ES-I3 (cell line): ENCODE measurements around the gene CTDSPL.
"Not testable (repeated sequence)": the region's sequence is repeated elsewhere in the genome, so short reads cannot be mapped to it uniquely, and the experiment has no call there.

Source experiments
- H3K36me3 ChIP-seq: 2 replicates; pipeline ENCODE4 v1.6.1; 2013; ENCODE audit warnings: mild to moderate bottlenecking, low read length, control low read depth, moderate library complexity; ENCODE audit not compliant: insufficient read depth
- H3K4me1 ChIP-seq: 2 replicates; pipeline ENCODE4 v1.6.1; 2013; ENCODE audit warnings: mild to moderate bottlenecking, control low read depth, low read length; ENCODE audit not compliant: insufficient read depth
- H3K9ac ChIP-seq: 2 replicates; pipeline ENCODE4 v1.6.1; 2013; ENCODE audit warnings: low read depth, mild to moderate bottlenecking, low read length, moderate library complexity
- H3K9me3 ChIP-seq: 2 replicates; pipeline ENCODE4 v1.6.1; 2013; ENCODE audit warnings: mild to moderate bottlenecking, low read length, moderate library complexity; ENCODE audit not compliant: control insufficient read depth, insufficient read depth

Gene CTDSPL

DNA sequence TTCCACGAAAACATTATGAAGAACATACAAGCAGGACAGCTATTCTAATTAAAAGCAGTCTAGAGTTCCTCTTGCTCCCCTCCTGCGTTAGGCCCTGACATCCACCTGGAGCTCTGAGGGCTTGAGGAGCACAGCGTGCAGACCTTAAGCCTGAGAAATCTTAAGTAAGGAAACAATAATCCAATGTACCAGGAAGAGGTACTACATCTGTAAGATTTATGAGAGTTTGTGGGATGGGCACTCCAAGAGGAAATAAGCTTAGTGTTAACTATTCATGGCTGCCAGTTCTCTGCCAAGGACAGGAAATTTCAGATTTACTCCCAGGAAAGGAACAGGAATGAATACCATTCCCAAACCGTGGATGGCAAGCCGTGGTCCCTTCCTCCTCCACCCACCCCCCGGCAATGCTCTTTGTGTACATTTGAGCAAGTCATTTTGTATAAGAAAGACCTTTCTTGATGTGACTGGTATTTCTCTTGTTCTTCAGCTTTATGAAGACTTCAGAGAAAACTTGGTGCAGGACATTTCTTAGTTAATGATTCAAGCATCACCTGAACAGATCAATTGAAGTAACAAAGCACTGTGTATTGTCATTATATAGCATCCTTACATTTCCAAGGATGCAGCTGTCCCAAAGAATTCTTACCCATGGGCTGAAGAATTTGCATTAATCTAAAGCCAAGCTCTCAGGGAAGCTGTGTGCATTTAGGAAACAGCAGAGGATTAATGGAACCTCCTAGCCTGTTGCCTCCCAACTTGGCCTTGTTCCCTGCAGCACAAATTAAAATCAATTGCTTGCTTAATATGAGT, 100.1 kb downstream of the CTDSPL start:
- H3K9me3 ChIP-seq = no peaks in the 10 kb centered on the region
- H3K36me3 ChIP-seq = peaks cover 7% of the 10 kb centered on the region; the same call in 1 of the 2 replicates
- peaks cover 25% of the 10 kb centered on the region; the same call in 1 of the 2 replicates for H3K4me1 ChIP-seq
- H3K9ac ChIP-seq = no peak overlapping the region

DNA sequence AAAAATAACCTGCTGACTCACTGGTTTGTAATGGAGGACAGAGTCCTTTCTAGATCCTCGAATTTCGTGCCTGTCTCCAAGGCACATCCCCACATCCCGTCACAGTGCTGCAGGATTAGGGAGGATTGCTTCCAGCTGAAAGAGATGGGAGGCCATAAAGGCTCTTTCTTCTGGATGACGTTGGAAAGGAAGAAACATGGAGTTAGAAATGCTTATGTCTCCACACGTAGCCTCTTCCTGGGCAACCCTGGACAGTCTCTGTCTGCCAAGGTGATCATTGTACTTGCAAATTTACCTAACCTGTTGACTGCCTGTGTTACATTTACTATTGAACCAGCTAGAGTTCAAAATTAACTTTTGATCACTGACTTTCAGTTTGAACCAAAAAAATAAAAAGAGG, 101.3 kb downstream of the CTDSPL start:
- no peaks in the 10 kb centered on the region for H3K9me3 ChIP-seq
- peaks cover 7% of the 10 kb centered on the region; the same call in 1 of the 2 replicates for H3K36me3 ChIP-seq
- no peak overlapping the region for H3K9ac ChIP-seq
- H3K4me1 ChIP-seq = peaks cover 24% of the 10 kb centered on the region; the same call in 1 of the 2 replicates

DNA sequence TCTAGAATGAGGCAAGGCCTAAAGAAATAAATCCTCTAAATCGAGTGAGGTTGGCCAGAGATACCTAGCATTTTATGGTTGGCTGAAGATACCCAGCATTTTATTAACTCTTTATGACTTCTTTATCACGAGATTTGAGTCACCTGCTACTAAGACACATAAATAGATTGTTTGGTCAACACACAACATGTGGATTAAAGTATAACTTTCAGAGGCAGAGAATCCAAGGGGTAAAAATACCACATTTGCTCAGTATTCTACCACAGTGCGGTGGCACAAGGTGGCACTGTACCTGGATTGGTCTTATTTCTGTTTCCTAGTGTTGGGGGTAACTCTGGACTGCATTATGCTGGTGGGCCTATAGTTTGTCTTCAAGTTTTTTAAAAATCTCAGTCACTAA, 102.0 kb downstream of the CTDSPL start:
- Histone ChIP-seq H3K4me1 (peaks cover 24% of the 10 kb centered on the region; the same call in 1 of the 2 replicates), H3K9ac (no peak overlapping the region), H3K36me3 (peaks cover 7% of the 10 kb centered on the region; the same call in 1 of the 2 replicates), H3K9me3 (no peaks in the 10 kb centered on the region)

DNA sequence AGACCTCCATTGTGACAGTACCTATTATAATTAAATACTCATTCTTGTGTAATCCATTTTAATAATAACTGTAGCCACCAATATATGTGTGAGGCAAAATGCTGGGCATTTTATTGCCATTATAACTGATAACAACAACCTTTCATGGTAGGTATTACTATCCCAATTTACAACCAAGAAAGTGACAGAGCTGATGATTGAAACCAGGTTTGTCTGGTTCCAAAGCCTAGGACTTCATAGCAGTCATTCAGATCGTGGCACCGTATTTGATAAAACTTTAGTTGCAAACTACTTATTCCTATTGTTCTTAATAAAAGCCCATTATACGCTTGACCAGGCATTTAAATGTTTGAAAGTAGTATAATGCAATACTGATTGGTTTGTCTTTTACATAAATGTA, 102.5 kb downstream of the CTDSPL start:
- no peaks in the 10 kb centered on the region for H3K9me3 ChIP-seq
- no peak overlapping the region for H3K9ac ChIP-seq
- peaks cover 7% of the 10 kb centered on the region; the same call in 1 of the 2 replicates for H3K36me3 ChIP-seq
- peaks cover 24% of the 10 kb centered on the region; the same call in 1 of the 2 replicates for H3K4me1 ChIP-seq

DNA sequence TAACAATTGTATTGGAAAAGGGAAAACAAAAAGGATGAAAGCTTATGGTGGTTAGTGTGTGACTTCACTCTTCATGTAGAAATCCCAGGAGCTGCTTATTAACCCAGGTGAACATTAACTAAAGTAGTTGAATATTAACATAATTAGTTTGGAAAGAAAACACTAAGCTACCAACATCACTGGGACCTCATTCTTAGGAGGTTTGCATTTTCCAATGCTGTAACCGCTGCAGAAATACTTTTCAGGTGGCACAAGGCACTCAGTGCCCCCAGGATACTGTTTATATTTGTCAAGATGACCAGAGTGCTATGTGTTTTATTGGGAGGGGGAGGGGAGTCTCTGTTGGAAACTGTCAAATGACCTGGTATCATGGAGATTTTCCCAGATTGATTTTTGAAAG, 103.0 kb downstream of the CTDSPL start:
- H3K9me3 ChIP-seq = no peaks in the 10 kb centered on the region

DNA sequence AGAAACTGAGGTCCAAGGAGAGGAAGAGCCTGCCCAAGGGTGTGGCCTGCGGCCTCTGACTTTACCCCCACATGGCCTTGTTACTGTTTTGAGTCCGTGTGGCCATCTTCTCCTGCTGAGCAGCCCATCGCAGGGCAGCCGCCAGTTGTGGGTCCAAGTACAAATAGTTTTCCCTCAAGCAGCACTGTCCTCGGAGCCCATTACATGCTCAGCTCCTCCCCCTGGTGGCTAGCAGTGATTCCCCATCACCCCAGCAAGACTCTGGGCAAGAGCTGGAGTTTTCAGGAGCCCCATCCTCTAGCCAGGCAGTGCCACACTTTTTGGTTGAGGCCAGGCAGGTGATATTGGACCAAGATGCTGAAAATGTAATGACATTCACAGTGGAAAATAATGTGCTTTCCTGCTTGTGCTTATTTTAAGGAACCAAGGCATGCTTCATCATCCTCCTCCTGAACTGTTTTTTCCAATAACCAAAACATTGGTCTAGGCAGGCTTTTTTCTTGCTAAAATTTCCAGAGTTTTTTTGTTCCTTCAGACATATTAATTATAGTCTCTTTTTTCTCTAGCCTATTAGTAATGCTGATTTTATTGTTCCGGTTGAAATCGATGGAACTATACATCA, 105.7 kb downstream of the CTDSPL start:
- Histone ChIP-seq H3K9me3 (no peaks in the 10 kb centered on the region), H3K9ac (no peak overlapping the region), H3K4me1 (peaks cover 14% of the 10 kb centered on the region; the same call in 1 of the 2 replicates), H3K36me3 (peaks cover 7% of the 10 kb centered on the region; the same call in 1 of the 2 replicates)

More for the DNA sequence above, 103.0 kb downstream of the CTDSPL start:
- H3K36me3 ChIP-seq = peaks cover 7% of the 10 kb centered on the region; the same call in 1 of the 2 replicates
- H3K9ac ChIP-seq = no peak overlapping the region
- peaks cover 24% of the 10 kb centered on the region; the same call in 1 of the 2 replicates for H3K4me1 ChIP-seq

DNA sequence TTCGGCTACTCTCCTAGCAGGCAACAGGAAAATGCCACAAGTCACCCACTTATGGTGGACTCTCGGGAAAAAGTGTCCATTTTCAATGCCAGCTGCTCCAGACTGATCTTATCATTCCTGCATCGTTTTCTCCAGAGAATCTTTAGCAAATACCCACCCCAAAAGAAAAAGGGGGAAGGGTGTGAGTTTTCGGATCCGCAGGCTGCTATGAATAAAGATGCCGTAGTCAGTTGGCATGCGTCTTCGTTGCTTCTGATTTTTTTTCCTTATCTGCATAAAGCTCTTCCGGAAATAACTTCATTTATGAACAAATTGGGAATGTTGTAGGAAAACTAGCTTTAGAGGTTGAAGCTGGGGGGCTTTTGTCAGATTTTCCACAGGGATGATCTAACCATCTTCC, 106.5 kb downstream of the CTDSPL start:
- H3K36me3 ChIP-seq = peaks cover 7% of the 10 kb centered on the region; the same call in 1 of the 2 replicates
- H3K9me3 ChIP-seq = no peaks in the 10 kb centered on the region
- peaks cover 6% of the 10 kb centered on the region; the same call in 1 of the 2 replicates for H3K4me1 ChIP-seq
- H3K9ac ChIP-seq = no peak overlapping the region

DNA sequence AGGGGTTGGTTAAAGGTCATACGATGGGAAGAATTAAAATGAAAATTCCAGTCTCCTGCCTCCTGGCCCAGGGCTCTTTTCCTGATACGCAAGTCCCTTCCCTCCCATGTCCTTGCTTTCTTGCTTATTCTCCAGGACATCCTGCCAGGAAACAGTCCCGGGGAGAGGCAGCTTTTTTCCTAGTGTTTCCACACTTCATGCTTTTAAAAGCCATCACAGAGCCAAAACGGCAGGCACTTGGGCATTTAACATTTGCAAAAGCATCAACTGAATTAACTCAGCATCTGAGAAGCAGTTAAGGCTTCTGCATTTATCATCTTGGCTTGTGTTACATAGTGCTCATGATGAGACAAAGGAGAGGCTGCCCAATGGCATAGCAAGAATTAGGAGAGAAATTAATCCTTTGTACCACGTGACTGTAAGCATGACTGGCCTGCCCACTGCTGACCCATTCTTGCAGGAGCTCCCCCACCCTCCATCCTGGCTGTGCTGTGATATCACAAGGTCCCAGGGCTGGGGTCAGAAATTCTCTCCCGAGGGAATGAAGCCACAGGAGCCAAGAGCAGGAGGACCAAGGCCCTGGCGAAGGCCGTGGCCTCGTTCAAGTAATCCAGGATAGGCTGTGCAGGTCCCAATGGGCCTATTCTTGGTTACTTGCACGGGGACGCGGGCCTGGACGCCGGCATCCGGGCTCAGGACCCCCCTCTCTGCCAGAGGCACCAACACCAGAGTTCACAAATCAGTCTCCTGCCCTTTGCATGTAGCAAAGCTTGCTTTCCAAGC, 107.3 kb downstream of the CTDSPL start:
- H3K4me1 ChIP-seq = peaks cover 4% of the 10 kb centered on the region; the same call in 1 of the 2 replicates
- peaks cover 7% of the 10 kb centered on the region; the same call in 1 of the 2 replicates for H3K36me3 ChIP-seq
- no peak overlapping the region for H3K9ac ChIP-seq
- no peaks in the 10 kb centered on the region for H3K9me3 ChIP-seq

DNA sequence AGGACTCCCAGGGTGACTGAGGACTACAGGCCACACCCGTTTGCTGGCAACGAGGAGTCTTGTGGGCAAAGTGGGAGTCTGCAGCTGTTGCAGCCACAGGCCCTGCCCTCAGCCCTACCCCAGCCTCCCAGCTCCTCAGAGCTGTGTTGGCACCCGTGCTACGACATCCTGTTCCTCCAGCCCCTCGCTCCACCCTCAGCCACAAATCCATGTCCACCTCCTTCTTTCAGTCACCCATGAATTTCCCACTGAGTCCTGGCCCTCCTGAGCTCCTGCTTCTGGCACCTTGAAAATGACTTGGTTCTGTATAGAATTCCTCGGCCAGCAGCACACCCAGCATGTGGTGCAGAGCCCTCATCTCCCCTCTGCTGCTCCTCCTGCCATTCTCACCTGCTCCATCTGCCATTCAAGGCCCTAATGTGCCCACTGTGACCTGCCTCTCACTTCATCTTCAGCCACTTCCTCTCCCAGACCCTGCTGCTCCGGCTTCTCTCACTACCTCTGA, 108.0 kb downstream of the CTDSPL start:
- no peaks in the 10 kb centered on the region for H3K9me3 ChIP-seq
- no peaks in the 10 kb centered on the region for H3K4me1 ChIP-seq
- peaks cover 7% of the 10 kb centered on the region; the same call in 1 of the 2 replicates for H3K36me3 ChIP-seq
- H3K9ac ChIP-seq = no peak overlapping the region

DNA sequence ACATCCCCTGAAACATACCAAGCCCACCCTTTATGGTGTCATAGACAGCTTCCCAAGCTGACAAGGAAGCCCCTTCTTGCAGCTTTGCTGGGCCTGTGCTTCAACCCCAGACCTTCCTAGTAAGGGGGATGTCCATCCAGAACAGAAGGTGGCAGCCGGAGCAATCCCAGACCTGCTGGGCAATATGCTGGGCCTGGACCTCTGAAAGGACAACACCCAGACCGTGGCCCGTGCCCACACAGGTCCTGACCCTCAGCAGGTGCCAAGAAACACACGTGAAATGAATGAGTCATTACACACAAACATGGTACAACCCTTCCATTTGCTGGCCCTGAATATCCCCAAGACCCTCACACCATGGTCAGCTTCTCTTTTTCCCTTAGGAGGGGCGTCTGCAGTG, 109.1 kb downstream of the CTDSPL start:
- H3K9me3 ChIP-seq = no peaks in the 10 kb centered on the region
- no peaks in the 10 kb centered on the region for H3K4me1 ChIP-seq
- 0 out of 2 replicates have a peak, but pooled peaks cover 2% of the 10 kb centered on the region for H3K36me3 ChIP-seq
- no peak overlapping the region for H3K9ac ChIP-seq

DNA sequence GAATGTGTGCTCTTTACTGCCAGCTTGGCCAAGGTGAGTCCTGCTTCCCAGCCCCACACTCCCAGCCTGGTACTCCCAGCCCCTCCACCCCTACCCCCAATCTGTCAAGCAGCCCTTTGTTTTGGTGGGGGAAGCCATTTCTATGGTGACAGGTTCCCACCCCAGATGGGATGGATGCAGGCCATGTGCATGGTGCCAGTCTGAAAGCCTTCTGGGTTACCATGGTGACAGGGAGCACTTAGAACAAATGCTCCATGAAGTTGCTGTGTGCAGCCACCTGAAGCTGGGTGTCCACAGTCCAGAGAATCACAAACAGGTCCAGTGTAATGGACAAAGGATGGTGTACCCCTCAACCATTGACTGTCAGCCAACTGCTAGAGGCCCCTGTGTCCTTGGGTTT, 109.8 kb downstream of the CTDSPL start:
- Histone ChIP-seq H3K9me3 (no peaks in the 10 kb centered on the region), H3K9ac (no peak overlapping the region), H3K4me1 (no peaks in the 10 kb centered on the region), H3K36me3 (peaks cover 5% of the 10 kb centered on the region; the same call in 1 of the 2 replicates)

DNA sequence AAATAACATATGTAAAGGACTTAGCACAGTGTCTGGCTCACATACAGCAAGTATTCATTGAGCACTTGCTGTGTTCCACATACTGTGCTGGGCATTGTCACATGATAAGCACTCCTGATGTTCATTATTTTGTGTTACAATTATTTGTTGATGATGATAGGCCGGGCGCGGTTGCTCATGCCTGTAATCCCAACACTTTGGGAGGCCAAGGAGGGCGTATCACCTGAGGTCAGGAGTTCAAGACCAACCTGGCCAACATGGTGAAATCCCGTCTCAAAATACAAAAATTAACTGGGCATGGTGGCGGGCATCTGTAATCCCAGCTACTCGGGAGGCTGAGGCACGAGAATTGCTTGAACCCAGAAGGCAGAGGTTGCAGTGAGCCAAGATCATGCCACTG, 110.4 kb downstream of the CTDSPL start:
- H3K36me3 ChIP-seq, H3K9ac ChIP-seq: not testable (repeated sequence)

DNA sequence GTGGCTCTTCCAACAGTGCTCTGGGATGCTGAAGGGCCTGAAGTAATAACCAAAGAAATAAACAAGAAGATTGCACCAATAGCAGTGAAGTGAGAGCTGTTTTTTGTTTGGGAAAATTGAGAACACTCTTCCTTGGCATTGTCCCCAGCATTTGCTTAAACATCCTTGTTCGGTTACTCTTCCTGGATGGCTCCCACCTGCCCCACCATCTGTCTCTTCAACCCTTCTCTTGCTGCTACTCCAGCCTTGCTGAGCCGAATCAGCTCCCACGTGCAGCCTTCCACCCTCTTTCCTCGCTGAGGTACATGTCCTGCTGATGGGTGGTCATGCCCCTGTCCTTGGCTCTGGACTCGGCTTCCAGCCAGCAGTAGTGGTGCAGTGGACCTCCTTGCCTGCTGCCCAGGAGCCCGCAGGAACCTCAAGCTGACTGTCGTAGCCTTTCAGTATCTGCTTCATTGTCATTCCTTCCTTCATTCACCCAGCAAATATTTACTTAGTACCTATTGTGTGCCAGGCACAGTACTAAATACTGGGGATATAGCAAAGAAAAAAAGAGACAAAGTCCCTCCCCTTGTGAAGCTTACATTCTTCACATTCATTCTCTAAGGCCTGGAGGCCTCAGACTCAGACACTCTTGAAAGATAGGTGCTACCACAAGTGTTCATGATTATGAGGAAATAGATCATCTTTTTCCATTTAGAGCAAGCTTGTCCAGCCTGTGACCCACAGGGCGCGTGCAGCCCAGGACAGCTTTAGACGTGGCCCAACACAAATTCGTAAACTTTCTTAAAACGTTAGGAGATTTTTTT, 111.8 kb downstream of the CTDSPL start:
- Histone ChIP-seq H3K9me3 (no peaks in the 10 kb centered on the region), H3K4me1 (no peaks in the 10 kb centered on the region), H3K9ac (no peak overlapping the region), H3K36me3 (peaks cover 7% of the 10 kb centered on the region; the same call in 1 of the 2 replicates)

More for the DNA sequence above, 110.4 kb downstream of the CTDSPL start:
- H3K9me3 ChIP-seq, H3K4me1 ChIP-seq: not testable (repeated sequence)
